22Rv1 (cell line): ENCODE measurements around the gene SS18L1.

Experiments
- CTCF ChIP-seq: fragments of 450-650 bp; IDR thresholded peaks from 2 replicates; pipeline ENCODE4 v1.5.1; 2017; ENCODE audit warnings: mild to moderate bottlenecking
- ZFX ChIP-seq: fragments of 450-650 bp; IDR thresholded peaks from 2 replicates; pipeline ENCODE4 v1.6.1; 2017; ENCODE audit warnings: antibody characterized with exemption, borderline replicate concordance

- TF ChIP-seq CTCF (no peak), ZFX (no peak)
These were observed 5.4 kb upstream of the SS18L1 start for GRCh38 chr20:62138204-62138543.
